DMS 273 treated with DMSO at 0.1 percent for 48 hours (cell line): Measurements from ENCODE around the gene SORCS2.

Experiments
- DNase-seq: peaks from one replicate; lab custom pipeline; 2025; lab: John Stamatoyannopoulos, UW

Gene SORCS2

DNA sequence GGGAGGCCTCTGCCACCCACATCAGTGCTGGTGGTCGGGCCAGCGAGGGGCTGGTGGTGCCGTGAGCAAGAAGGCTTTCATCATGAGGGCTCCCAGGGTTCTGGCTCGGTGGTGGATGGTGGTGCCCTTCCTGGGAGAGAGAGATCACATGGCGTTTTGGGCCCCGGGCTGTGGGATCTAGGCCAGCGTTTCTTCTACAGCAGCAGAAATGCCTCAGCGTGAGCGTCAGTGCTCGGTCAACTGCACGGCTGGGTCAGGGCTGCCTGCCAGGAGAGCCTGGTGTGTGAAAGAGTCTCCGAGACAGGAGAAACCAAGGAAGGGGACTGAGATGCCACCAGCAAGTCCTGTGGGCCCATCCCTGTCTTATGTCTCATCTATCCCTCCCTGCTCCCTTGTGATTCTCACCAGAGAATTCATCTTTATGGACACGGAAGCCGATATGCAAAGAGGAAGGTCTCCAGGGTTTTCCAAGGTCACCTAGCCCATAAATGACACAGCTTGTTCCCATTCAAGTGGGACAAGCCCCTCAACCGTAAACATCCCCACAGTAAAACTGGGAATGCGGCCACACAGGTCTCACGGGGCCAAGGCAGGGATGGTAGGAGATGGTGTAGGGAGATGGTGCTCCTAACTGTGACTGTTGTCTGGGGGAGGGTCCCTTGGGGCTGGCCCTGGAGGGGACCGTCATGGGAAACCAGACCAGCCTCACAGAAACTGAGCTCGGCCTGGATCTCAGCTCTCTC, 99.2 kb downstream of the SORCS2 start:
- no peak for DNase-seq

DNA sequence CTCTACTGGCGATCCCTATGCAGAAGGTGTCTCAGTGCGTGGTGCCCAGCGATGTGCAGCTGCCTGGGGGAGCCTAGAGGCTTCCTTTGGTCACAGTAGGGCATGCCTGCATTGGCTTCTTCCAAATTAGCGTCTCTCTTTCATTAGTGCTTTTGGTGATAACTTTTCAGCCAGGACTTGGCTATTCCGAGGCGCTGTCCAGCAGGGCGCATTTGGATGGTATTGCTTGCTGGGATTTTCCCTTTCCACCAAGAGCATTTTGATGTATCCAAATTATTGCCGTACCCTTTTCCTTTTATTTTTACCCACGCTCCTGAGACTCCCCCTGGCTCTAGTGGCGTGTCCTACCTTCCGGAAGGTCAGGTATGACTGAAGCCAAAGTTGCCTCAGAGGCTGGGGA, 101.4 kb downstream of the SORCS2 start:
- no peak for DNase-seq

GRCh38 chr4:7294176-7294756, 101.9 kb downstream of the SORCS2 start:
- DNase-seq = no peak

GRCh38 chr4:7295197-7295910, 103.0 kb downstream of the SORCS2 start:
- no peak for DNase-seq

DNA sequence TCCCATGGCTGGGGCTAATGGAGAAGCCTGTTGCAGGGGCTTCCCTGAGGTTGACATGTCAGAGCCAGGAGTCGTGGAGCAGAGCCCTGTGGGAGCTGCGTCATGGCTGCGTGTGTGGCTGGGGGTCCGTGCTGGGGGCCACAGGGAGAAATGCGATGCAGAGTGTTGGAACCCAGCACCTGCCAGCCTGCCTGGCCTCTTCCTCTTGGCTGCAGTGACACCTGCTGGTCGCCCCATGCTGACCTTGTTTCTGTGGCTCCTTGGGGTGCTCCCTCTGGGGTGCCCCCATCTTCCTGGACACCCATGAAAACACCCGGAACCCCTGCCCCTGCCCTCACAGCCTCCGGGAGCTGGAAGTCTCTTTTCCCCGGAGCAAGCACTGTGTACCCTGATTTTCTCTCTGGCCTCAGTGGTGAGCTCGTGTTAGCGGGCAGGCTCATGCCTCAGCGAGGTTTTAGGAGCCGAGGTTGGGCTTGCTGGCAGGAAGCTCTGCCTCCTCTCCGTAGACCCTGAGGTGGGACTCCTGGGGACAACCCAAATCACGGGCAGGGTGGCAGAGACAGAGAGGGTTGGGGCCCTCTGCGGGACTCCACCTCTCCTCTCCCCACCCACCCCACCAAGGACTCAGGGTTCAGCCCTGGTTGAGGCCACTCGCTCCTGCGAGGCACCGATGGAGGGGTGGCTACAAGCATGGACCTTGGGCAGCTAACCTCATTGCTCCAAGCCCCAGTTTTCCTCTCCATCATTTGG, 103.7 kb downstream of the SORCS2 start:
- no peak for DNase-seq

DNA sequence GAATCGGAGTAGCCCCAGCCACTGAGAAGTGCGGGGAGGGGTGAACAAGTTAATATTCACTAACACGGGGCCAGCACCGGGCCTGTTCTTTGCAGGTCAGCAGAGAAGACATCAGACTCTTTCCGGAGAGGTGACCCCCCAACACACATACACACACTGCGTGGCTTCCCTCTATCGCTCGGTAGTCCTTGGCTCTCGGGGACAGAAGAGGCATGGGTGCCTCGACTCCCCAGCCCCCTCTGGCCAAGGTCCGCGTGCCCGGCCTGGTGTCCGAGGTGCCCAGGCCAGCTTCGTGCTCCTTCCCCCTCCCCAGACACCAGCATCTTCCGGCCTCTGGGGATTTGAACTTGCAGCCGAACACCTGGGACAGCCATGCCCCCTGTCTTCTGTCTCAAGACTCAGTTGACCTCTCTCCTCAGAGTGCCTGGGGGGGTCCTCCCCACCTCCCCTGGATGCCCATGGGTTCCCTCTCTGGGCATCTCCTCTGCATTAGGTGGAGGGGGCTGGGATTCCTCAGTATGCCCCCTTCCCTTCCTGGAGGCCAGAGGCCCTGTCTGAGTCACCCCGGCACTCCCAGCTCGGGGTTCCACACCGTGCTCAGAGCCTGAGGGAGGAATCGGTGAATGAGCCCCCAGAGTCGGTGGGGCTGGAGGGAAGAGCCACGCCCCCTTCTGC, 104.5 kb downstream of the SORCS2 start:
- no peak for DNase-seq

DNA sequence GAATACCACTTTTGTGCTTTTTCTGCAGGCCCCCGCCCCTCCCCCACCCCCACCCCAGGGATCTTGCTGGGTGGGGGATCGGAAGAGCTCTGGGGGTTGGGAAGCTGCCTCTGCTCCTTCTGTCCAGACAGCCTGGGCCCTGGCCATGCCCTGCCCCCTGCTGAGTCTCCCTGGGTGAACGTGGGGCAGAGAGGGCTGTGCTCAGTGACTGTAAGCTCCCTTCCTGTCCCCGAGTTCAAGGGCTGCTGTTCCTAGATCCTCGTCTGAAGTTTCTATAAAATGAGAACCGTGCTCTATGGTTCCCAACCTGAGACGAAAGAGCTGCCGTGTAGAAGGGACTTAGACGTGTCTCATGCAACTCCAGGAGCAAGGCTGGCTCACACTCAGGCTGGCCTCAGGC, 105.0 kb downstream of the SORCS2 start:
- DNase-seq = no peak

DNA sequence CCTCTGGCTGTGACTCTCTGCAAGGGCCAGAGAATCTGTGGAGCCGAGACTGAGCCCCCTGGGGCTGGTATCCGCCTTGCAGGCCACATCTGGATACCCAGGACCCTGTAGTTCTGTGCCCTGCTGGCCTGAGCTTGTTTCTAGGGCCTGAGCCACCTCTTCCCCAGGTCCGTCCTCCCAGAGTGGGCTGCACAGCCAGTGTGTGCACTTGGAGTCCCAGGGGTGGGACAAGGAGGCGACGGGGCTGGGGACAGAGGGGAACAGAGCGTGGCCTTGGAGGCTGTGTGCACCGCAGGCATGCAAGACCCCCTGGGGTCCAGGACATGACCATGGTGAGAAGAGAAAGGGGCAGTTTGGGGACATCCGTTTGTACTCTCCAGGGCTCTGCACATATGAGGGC, 105.5 kb downstream of the SORCS2 start:
- no peak for DNase-seq

DNA sequence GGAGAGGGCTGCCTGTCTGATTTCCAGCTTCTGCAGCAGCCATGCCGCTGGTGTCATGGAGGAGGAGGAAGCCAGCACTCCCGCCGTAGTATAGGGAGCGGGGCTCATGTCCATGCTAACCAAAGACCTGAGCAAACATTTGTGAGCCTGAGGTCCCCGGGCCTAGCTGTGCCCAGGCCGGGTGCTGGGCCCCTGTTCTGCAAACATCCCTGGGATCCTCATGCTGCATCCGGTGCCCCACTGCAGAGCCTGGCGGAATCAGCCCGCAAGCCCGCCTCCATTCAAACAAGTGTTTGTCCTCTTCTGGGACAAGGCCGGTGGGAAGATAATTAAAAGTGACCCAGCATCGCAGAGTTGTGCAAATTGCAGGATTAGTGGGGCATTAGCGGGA, 106.3 kb downstream of the SORCS2 start:
- no peak for DNase-seq

GRCh38 chr4:7299010-7299907, 106.9 kb downstream of the SORCS2 start:
- DNase-seq = no peak

- DNase-seq = no peak
Observed at GRCh38 chr4:7299908-7300710, 107.8 kb downstream of the SORCS2 start.

GRCh38 chr4:7300711-7301095, 108.4 kb downstream of the SORCS2 start:
- no peak for DNase-seq

- DNase-seq = no peak
Observed at GRCh38 chr4:7301126-7301785, 108.9 kb downstream of the SORCS2 start.

GRCh38 chr4:7301846-7302630, 109.7 kb downstream of the SORCS2 start:
- no peak for DNase-seq

DNA sequence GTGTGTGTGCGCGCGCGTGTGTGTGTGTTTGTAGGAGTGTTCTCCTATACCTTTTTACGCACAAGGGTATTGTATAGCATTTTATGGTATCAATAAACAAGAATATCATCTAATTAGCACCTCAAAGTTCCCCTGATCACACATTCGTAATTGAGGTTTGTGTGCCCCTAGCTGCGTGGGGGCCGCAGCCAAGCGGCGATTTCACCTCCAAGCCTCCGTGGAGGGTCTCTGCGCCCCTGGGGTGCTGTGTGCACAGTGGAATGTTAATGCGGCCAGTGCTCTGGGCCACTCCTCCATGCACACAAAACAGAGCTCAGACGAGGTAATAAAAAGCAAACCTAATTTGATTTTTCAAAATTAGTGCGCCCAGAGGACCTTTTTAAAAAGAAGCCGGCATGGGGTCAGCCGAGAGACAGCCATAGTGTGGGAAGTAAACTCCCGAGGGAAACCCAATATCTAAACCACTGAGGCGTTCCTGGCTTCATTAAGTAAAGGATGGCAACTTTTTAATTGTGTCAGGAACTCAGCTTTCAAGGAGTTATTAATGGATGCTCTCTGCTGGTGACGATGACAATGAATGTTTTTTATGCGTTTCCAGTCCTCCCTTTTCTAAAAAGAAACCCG, 110.6 kb downstream of the SORCS2 start:
- no peak for DNase-seq

DNA sequence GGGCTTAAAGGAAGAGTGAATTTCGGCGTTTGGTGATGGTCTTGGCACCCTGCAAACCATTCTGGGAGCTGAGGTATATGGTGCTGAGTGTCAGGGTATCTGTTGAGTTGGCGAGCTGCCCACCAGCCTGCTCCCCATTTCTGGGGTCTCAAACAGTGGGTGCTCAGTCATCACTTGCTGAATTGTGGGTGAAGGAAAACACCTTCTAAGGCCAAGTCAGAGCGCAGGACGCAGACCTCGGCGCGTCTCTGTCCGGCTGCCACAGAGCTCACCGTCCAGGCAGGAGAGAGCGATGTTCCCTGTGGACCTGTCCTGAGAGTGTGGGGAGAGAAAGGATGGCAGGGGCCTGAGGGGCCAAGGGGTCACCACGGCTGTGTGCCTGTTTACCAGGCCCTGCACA, 111.2 kb downstream of the SORCS2 start:
- no peak for DNase-seq

DNA sequence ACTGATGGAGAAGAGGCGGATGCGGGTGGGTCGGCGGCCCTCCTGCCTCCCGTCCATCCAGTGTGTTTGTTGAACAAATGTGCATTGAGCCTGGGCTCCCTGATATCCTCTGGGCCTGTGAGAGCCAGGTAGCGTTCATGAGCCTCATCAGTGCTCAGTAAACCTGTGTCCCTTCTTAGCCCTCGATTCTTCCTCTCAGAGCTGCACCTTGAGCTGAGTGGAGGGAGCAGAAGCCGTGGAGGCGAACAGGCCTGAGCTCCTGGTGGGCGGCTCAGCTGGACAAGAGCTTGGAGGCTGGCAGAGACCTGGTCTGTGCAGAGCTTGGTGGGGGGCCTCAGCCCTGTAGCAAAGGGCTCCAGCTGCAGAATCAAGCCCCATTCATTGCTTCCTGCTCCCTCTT, 112.1 kb downstream of the SORCS2 start:
- DNase-seq = no peak
